Astrocyte (in vitro differentiated cells and primary cell): ENCODE data around the gene RABGAP1L. TPM values are rescaled to one million over a fixed set of nuclear protein-coding genes. Genes with fewer than 3 reads are reported as not detected.

Source experiments
- DNase-seq: peaks from one replicate; pipeline ENCODE4 v3.0.0-alpha.2; 2010; ENCODE audit warnings: low read depth
- FAIRE-seq: peaks from 2 replicates; lab custom pipeline; 2011; peaks lifted over from hg19 to GRCh38; lab: Jason Lieb, UNC
- H2AFZ ChIP-seq: 2 replicates; pipeline ENCODE4 v1.6.0; 2012; ENCODE audit warnings: low read depth, low read length, inconsistent platforms
- H3K27ac ChIP-seq: 2 replicates; pipeline ENCODE4 v1.5.1; 2011; ENCODE audit warnings: low read depth, low read length, inconsistent platforms
- H3K27me3 ChIP-seq: 2 replicates; pipeline ENCODE4 v1.6.0; 2011; ENCODE audit warnings: low read length, inconsistent platforms; ENCODE audit not compliant: insufficient read depth
- H3K36me3 ChIP-seq: 2 replicates; pipeline ENCODE4 v1.5.1; 2011; ENCODE audit warnings: low read length, inconsistent platforms; ENCODE audit not compliant: insufficient read depth
- H3K4me1 ChIP-seq: 2 replicates; pipeline ENCODE4 v1.5.1; 2011; ENCODE audit warnings: low read length, inconsistent platforms; ENCODE audit not compliant: insufficient read depth
- H3K4me2 ChIP-seq: 2 replicates; pipeline ENCODE4 v1.6.0; 2012; ENCODE audit warnings: low read length, inconsistent platforms
- H3K4me3 ChIP-seq: 2 replicates; pipeline ENCODE4 v1.5.1; 2011; ENCODE audit warnings: low read depth, mild to moderate bottlenecking, low read length, inconsistent platforms; ENCODE audit not compliant: insufficient read depth
- H3K79me2 ChIP-seq: 2 replicates; pipeline ENCODE4 v1.6.0; 2012; ENCODE audit warnings: mild to moderate bottlenecking, low read length, inconsistent platforms; ENCODE audit not compliant: insufficient read depth
- H3K9ac ChIP-seq: 2 replicates; pipeline ENCODE4 v1.6.0; 2012; ENCODE audit warnings: mild to moderate bottlenecking, low read length, inconsistent platforms
- H3K9me3 ChIP-seq: 2 replicates; pipeline ENCODE4 v1.5.1; 2012; ENCODE audit warnings: low read depth, mild to moderate bottlenecking, low read length, inconsistent platforms; ENCODE audit not compliant: insufficient read depth
- H4K20me1 ChIP-seq: 2 replicates; pipeline ENCODE4 v1.6.0; 2012; ENCODE audit warnings: low read length, inconsistent platforms; ENCODE audit not compliant: insufficient read depth
- H3K27ac Mint-ChIP-seq: one replicate; pipeline ENCODE4 v1.8.0; 2021; ENCODE audit warnings: mild to moderate bottlenecking, mixed read lengths; ENCODE audit not compliant: unreplicated experiment
- H3K27me3 Mint-ChIP-seq: one replicate; pipeline ENCODE4 v1.8.0; 2021; ENCODE audit warnings: low read depth, mixed read lengths; ENCODE audit not compliant: unreplicated experiment
- H3K36me3 Mint-ChIP-seq: one replicate; pipeline ENCODE4 v1.8.0; 2021; ENCODE audit warnings: low read depth, mixed read lengths; ENCODE audit not compliant: unreplicated experiment
- H3K4me1 Mint-ChIP-seq: one replicate; pipeline ENCODE4 v1.8.0; 2021; ENCODE audit warnings: low read depth, mixed read lengths; ENCODE audit not compliant: unreplicated experiment
- H3K4me3 Mint-ChIP-seq: one replicate; pipeline ENCODE4 v1.8.0; 2021; ENCODE audit warnings: mild to moderate bottlenecking, moderate library complexity, mixed read lengths; ENCODE audit not compliant: unreplicated experiment
- H3K9me3 Mint-ChIP-seq: one replicate; pipeline ENCODE4 v1.8.0; 2021; ENCODE audit warnings: mild to moderate bottlenecking, mixed read lengths; ENCODE audit not compliant: unreplicated experiment
- CTCF ChIP-seq: IDR thresholded peaks from 2 replicates; pipeline ENCODE4 v1.5.1; 2011; ENCODE audit warnings: low read depth, mild to moderate bottlenecking, inconsistent platforms, low read length, moderate library complexity; ENCODE audit not compliant: insufficient read depth
- EZH2 ChIP-seq: IDR thresholded peaks from 2 replicates; pipeline ENCODE4 v1.6.1; 2012; ENCODE audit warnings: mild to moderate bottlenecking, low read length, inconsistent platforms; ENCODE audit not compliant: insufficient read depth
- total RNA-seq: library from RNA; stranded (reverse); gene quantifications from 2 replicates; pipeline ENCODE4 v1.2.1, GENCODE V29; 2021

The RABGAP1L gene
- total RNA-seq, 1 donor from 2014 or later, result 40.2 TPM

- H3K4me1 Mint-ChIP-seq, result peaks cover 12% of the 10 kb centered on the region
- Histone ChIP-seq H3K9ac (no peak overlapping the region), H3K4me1 (no peaks in the 10 kb centered on the region), H4K20me1 (no peaks in the 10 kb centered on the region), H3K4me2 (no peak overlapping the region), H3K9me3 (no peaks in the 10 kb centered on the region), H2AFZ (no peak overlapping the region), H3K4me3 (no peak overlapping the region), H3K27me3 (no peaks in the 10 kb centered on the region), H3K27ac (no peak overlapping the region), H3K79me2 (no peaks in the 10 kb centered on the region), H3K36me3 (no peaks in the 10 kb centered on the region)
- no peaks in the 10 kb centered on the region for H3K27me3 Mint-ChIP-seq
- no peak overlapping the region for H3K4me3 Mint-ChIP-seq
- no peak for FAIRE-seq
- no peak overlapping the region for H3K27ac Mint-ChIP-seq
- no peak for DNase-seq
- TF ChIP-seq EZH2 (no peak), CTCF (no peak)
- H3K9me3 Mint-ChIP-seq, result no peaks in the 10 kb centered on the region
- H3K36me3 Mint-ChIP-seq, result no peaks in the 10 kb centered on the region
Measured at GRCh38 chr1:174660476-174660875, 501.2 kb downstream of the RABGAP1L start.

- no peak for FAIRE-seq
Measured at GRCh38 chr1:174663358-174663757, 504.0 kb downstream of the RABGAP1L start.

More at GRCh38 chr1:174663358-174663757, 504.0 kb downstream of the RABGAP1L start:
- no peaks in the 10 kb centered on the region for H3K79me2 ChIP-seq
- H3K4me2 ChIP-seq, result no peak overlapping the region
- H3K9me3 ChIP-seq, result no peaks in the 10 kb centered on the region
- no peak overlapping the region for H2AFZ ChIP-seq
- no peak overlapping the region for H3K27ac ChIP-seq
- H3K9ac ChIP-seq, result no peak overlapping the region
- DNase-seq, result no peak
- peaks cover 2% of the 10 kb centered on the region for H3K9me3 Mint-ChIP-seq
- no peaks in the 10 kb centered on the region for H4K20me1 ChIP-seq
- H3K27me3 ChIP-seq, result no peaks in the 10 kb centered on the region
- no peaks in the 10 kb centered on the region for H3K27me3 Mint-ChIP-seq
- H3K4me3 ChIP-seq, result no peak overlapping the region
- H3K4me3 Mint-ChIP-seq, result no peak overlapping the region
- no peak for TF ChIP-seq CTCF
- no peak for TF ChIP-seq EZH2
- H3K27ac Mint-ChIP-seq, result no peak overlapping the region
- H3K4me1 ChIP-seq, result no peaks in the 10 kb centered on the region
- H3K36me3 Mint-ChIP-seq, result no peaks in the 10 kb centered on the region
- peaks cover 12% of the 10 kb centered on the region for H3K4me1 Mint-ChIP-seq
- no peaks in the 10 kb centered on the region for H3K36me3 ChIP-seq
